IMR-90 (cell line): ENCODE results near the gene SLC38A3. TPM values are rescaled to one million over a fixed set of nuclear protein-coding genes. Genes with fewer than 3 reads are reported as not detected.

Experiments used
- ATAC-seq: fragments of 200-7000 bp; cut with Tn5 transposase; 2 replicates; pipeline ENCODE4 v1.9.1; 2020; ENCODE audit warnings: low read depth, mild to moderate bottlenecking, moderate library complexity
- BruUV-seq: library from RNA; stranded (reverse); fragments of 400-500 nt; replicated peaks from 2 replicates; lab custom pipeline; 2021; lab: Mats Ljungman, UMichigan
- CTCF ChIA-PET: fragments of 300-600 bp; formaldehyde crosslinking; extraction: SDS; loops from one replicate; lab custom pipeline; 2021; ENCODE audit warnings: antibody characterized with exemption; lab: Yijun Ruan, JAX
- POLR2A ChIA-PET: fragments of 300-600 bp; sonication (Branson Sonifier 250); formaldehyde crosslinking; loops from one replicate; lab custom pipeline; 2022; ENCODE audit warnings: antibody characterized with exemption; ENCODE audit not compliant: unreplicated experiment; lab: Charles Lee
- DNase-seq: peaks from one replicate; pipeline ENCODE4 v3.0.0; 2013
- H2AFZ ChIP-seq: replicated peaks from 2 replicates; pipeline ENCODE3; 2013; ENCODE audit warnings: low read length, mild to moderate bottlenecking; ENCODE audit not compliant: poor library complexity
- H2AK5ac ChIP-seq: 2 replicates; pipeline ENCODE4 v1.6.1; 2013; ENCODE audit warnings: low read depth, low read length, inconsistent platforms
- H2AK9ac ChIP-seq: replicated peaks from 2 replicates; pipeline ENCODE3; 2013; ENCODE audit warnings: mild to moderate bottlenecking, low read depth, low read length, moderate library complexity; ENCODE audit not compliant: poor library complexity
- H2BK120ac ChIP-seq: 2 replicates; pipeline ENCODE4 v1.6.1; 2013; ENCODE audit warnings: low read depth, low read length, inconsistent platforms
- H2BK15ac ChIP-seq: 3 replicates; pipeline ENCODE4 v1.6.1; 2013; ENCODE audit warnings: low read depth, low read length, inconsistent platforms
- H2BK20ac ChIP-seq: 2 replicates; pipeline ENCODE4 v1.6.1; 2013; ENCODE audit warnings: low read depth, mild to moderate bottlenecking, inconsistent platforms, low read length, moderate library complexity
- H2BK5ac ChIP-seq: 2 replicates; pipeline ENCODE4 v1.6.1; 2013; ENCODE audit warnings: mild to moderate bottlenecking, low read depth, low read length, inconsistent platforms; ENCODE audit not compliant: poor library complexity, severe bottlenecking
- H3K14ac ChIP-seq: replicated peaks from 2 replicates; pipeline ENCODE4 v1.6.1; 2013; ENCODE audit warnings: low read depth, low read length, inconsistent platforms
- H3K18ac ChIP-seq: 2 replicates; pipeline ENCODE4 v1.6.1; 2013; ENCODE audit warnings: low read depth, low read length, control low read depth
- H3K23ac ChIP-seq: 2 replicates; pipeline ENCODE4 v1.6.1; 2013; ENCODE audit warnings: low read depth, low read length, inconsistent platforms
- H3K27ac ChIP-seq: 2 replicates; pipeline ENCODE4 v1.5.1; 2013; ENCODE audit warnings: mild to moderate bottlenecking, control low read depth, low read length; ENCODE audit not compliant: insufficient read depth
- H3K27me3 ChIP-seq: 2 replicates; pipeline ENCODE4 v1.6.1; 2013; ENCODE audit warnings: low read length; ENCODE audit not compliant: control insufficient read depth, insufficient read depth
- H3K36me3 ChIP-seq: 2 replicates; pipeline ENCODE4 v1.6.1; 2013; ENCODE audit warnings: low read length, mixed read lengths; ENCODE audit not compliant: control insufficient read depth, insufficient read depth
- H3K4ac ChIP-seq: 2 replicates; pipeline ENCODE4 v1.6.1; 2013; ENCODE audit warnings: low read depth, low read length, inconsistent platforms
- H3K4me1 ChIP-seq: 2 replicates; pipeline ENCODE4 v1.6.1; 2013; ENCODE audit warnings: low read length, mixed read lengths; ENCODE audit not compliant: control insufficient read depth, insufficient read depth
- H3K4me2 ChIP-seq: 2 replicates; pipeline ENCODE4 v1.6.1; 2013; ENCODE audit warnings: low read depth, mild to moderate bottlenecking, control low read depth, low read length, moderate library complexity
- H3K4me3 ChIP-seq: 2 replicates; pipeline ENCODE4 v1.5.1; 2013; ENCODE audit warnings: low read depth, mild to moderate bottlenecking, control low read depth, low read length, moderate library complexity; ENCODE audit not compliant: insufficient read depth
- H3K56ac ChIP-seq: 2 replicates; pipeline ENCODE4 v1.6.1; 2013; ENCODE audit warnings: low read length, inconsistent platforms; ENCODE audit not compliant: insufficient read depth; ENCODE audit errors: extremely low read depth
- H3K79me1 ChIP-seq, 2 experiments: 2 replicates each; pipeline ENCODE4 v1.6.1; 2013; ENCODE audit warnings: low read length in 2 of 2, inconsistent platforms in 1 of 2, low read depth in 1 of 2
- H3K9ac ChIP-seq: 2 replicates; pipeline ENCODE4 v1.6.1; 2013; ENCODE audit warnings: low read depth, low read length, control low read depth
- H3K9me1 ChIP-seq: 2 replicates; pipeline ENCODE4 v1.6.1; 2013; ENCODE audit warnings: low read length, inconsistent platforms; ENCODE audit not compliant: insufficient read depth
- H3K9me3 ChIP-seq: 2 replicates; pipeline ENCODE4 v1.6.1; 2013; ENCODE audit warnings: low read length; ENCODE audit not compliant: control insufficient read depth, insufficient read depth
- H4K20me1 ChIP-seq: 2 replicates; pipeline ENCODE4 v1.6.1; 2013; ENCODE audit warnings: low read length, inconsistent platforms; ENCODE audit not compliant: insufficient read depth
- H4K5ac ChIP-seq: 2 replicates; pipeline ENCODE4 v1.6.1; 2013; ENCODE audit warnings: mild to moderate bottlenecking, low read depth, low read length, control low read depth
- H4K8ac ChIP-seq, 2 experiments: 2 replicates each; pipeline ENCODE4 v1.6.1; 2013; ENCODE audit warnings: low read depth in 2 of 2, low read length in 2 of 2, control low read depth in 1 of 2, inconsistent platforms in 1 of 2
- H4K91ac ChIP-seq: 2 replicates; pipeline ENCODE4 v1.6.1; 2013; ENCODE audit warnings: low read depth, low read length, inconsistent platforms; ENCODE audit not compliant: insufficient read depth
- RAD21 ChIP-seq: IDR thresholded peaks from 2 replicates; pipeline ENCODE4 v1.6.1; 2012; ENCODE audit warnings: low read length, improper control_type of control experiment
- RCOR1 ChIP-seq: IDR thresholded peaks from 2 replicates; pipeline ENCODE4 v1.6.1; 2012; ENCODE audit warnings: mild to moderate bottlenecking, low read length, improper control_type of control experiment; ENCODE audit not compliant: insufficient replicate concordance
- RFX5 ChIP-seq: IDR thresholded peaks from 2 replicates; pipeline ENCODE4 v1.8.0; 2012; ENCODE audit warnings: low read depth, mild to moderate bottlenecking, low read length, moderate library complexity
- WGBS, 2 experiments: methylation state at CpG; one replicate each; pipeline versions ENCODE4 v1.1.5 to v1.1.7; 2013; ENCODE audit warnings: missing lambda C conversion rate in 2 of 2; ENCODE audit not compliant: insufficient read length in 1 of 2; ENCODE audit errors: extremely low coverage in 2 of 2; 5-methylcytosine and 5-hydroxymethylcytosine counted together
- dilution Hi-C: fragments of 300-500 bp; cut with HindIII; formaldehyde crosslinking; loops from one replicate; pipeline ENCODE4 v1.14.3; 2018; ENCODE audit warnings: low sequenced_read_pairs; ENCODE audit not compliant: unreplicated experiment
- in situ Hi-C: fragments of 300-500 bp; cut with MboI; formaldehyde crosslinking; loops from 3 replicates; pipeline ENCODE4 v1.14.3; 2019; ENCODE audit warnings: low sequenced_read_pairs, inconsistent platforms, mixed read lengths
- intact Hi-C: fragments of 100-400 bp; cut with micrococcal nuclease; formaldehyde crosslinking; loops from 2 replicates; pipeline ENCODE4 v1.10.0; 2022
- polyA plus RNA-seq, 3 experiments: library from polyadenylated mRNA; depleted of rRNA; stranded (reverse); fragments of >200 nt; gene quantifications; 2 replicates each; pipeline ENCODE4 v1.2.3, GENCODE V29; 2012; ENCODE audit warnings: low replicate concordance in 1 of 3
- total RNA-seq: library from RNA; depleted of rRNA; stranded (reverse); fragments of >200 nt; gene quantifications from 2 replicates; pipeline ENCODE4 v1.2.3, GENCODE V29; 2012

The SLC38A3 gene
- total and polyA plus RNA-seq, 2 of the 4 experiments (the other 2 are of a cell fraction): 0.12 to 0.36 TPM

DNA sequence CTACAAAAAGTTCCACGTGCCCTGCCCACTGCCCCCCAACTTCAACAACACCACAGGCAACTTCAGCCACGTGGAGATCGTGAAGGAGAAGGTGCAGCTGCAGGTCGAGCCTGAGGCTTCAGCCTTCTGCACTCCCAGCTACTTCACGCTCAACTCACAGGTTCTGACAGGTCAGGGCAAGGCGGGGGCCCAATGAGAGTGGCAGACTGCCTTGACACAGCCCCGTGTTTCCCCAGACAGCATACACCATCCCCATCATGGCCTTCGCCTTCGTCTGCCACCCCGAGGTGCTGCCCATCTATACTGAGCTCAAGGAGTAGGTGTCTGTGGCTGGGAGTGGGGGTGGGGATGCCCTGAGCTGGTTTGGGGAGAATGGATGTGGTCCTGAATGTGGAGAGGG is 12.6 kb downstream of the SLC38A3 start:
- DNase-seq: no peak
- BruUV-seq: no TSS peak

More for the DNA sequence above, 12.6 kb downstream of the SLC38A3 start:
- Histone ChIP-seq H2BK5ac (no peak overlapping the region), H3K27me3 (peaks cover 25% of the 10 kb centered on the region; the same call in 1 of the 2 replicates), H2BK20ac (no peak overlapping the region), H3K9me3 (no peaks in the 10 kb centered on the region), H3K9ac (no peak overlapping the region), H4K20me1 (no peaks in the 10 kb centered on the region), H4K8ac (no peak overlapping the region), H3K4me2 (no peak overlapping the region), H2AK5ac (no peak overlapping the region), H3K4me3 (no peak overlapping the region), H2AK9ac (no peak overlapping the region), H2AFZ (no peak overlapping the region), H4K91ac (no peak overlapping the region), H4K5ac (no peak overlapping the region), H3K36me3 (no peaks in the 10 kb centered on the region), H3K4me1 (no peaks in the 10 kb centered on the region), H3K18ac (no peak overlapping the region), H2BK120ac (no peak overlapping the region), H2BK15ac (no peak overlapping the region), H3K27ac (no peak overlapping the region), H3K14ac (no peak overlapping the region), H3K9me1 (no peaks in the 10 kb centered on the region), H3K4ac (no peak overlapping the region), H3K23ac (no peak overlapping the region), H3K56ac (no peak overlapping the region), H3K79me1 (no peaks in the 10 kb centered on the region)
- POLR2A ChIA-PET: no interaction called here
- ATAC-seq: no peak
- dilution Hi-C loops: no loop called here
- CTCF ChIA-PET: no interaction called here
- WGBS, 2 experiments: 20% methylated on average over 1 of the region's 10 CpGs; no CpG with 5 or more reads in 1 of the 2 experiments
- in situ Hi-C loops: no loop called here
- intact Hi-C loops: no loop called here
- TF ChIP-seq RAD21 (no peak), RCOR1 (no peak), RFX5 (no peak)
